PFSK-1 (cell line): ENCODE data around the gene ZNF32.

Source experiments
- FOXP2 ChIP-seq: optimal IDR thresholded peaks from 2 replicates; pipeline ENCODE3; 2011; ENCODE audit warnings: borderline replicate concordance, control low read depth, inconsistent platforms; ENCODE audit not compliant: insufficient read depth; ENCODE audit errors: extremely low read length, extremely low read depth
- POLR2AphosphoS5 ChIP-seq: IDR thresholded peaks from 2 replicates; pipeline ENCODE4 v1.6.1; 2012; ENCODE audit warnings: low read depth, mild to moderate bottlenecking, control low read depth, low read length, moderate library complexity
- SIN3A ChIP-seq: IDR thresholded peaks from 2 replicates; pipeline ENCODE4 v1.6.1; 2012; ENCODE audit warnings: mild to moderate bottlenecking, low read length, moderate library complexity, borderline replicate concordance; ENCODE audit not compliant: insufficient read depth
- TAF1 ChIP-seq: IDR thresholded peaks from 2 replicates; pipeline ENCODE4 v1.6.1; 2012; ENCODE audit warnings: low read length, control low read depth, borderline replicate concordance; ENCODE audit not compliant: insufficient read depth
- TF ChIP-seq, protein P1 (sequence below), 2 experiments: IDR thresholded peaks; 2 replicates each; pipeline versions ENCODE4 v1.6.1 to v1.8.0; 2011 to 2012; ENCODE audit warnings: low read depth in 2 of 2, low read length in 2 of 2, control low read depth in 1 of 2, inconsistent platforms in 1 of 2, mild to moderate bottlenecking in 1 of 2, moderate library complexity in 1 of 2; ENCODE audit not compliant: insufficient read depth in 1 of 2

The ZNF32 gene

DNA sequence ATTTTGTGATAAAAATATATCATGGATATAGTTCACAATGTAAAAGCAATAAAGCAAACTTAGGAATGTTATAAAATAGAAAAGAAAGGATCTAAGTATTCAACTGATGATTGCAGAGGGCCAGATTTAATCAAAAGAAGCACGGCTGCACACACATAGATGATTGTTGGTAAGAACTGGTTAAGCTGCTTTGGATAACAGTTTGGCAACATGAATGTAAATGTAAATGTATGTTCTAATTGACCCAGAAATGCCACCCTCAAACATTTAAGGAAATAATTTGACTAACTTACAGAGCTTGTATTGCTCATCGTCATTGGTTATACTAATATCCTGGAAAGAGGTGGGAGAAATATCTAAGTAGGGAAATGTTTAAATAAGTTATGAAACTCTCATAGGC is 29.3 kb downstream of the ZNF32 start:
- TF ChIP-seq SIN3A = no peak
- no peak for TF ChIP-seq TAF1
- no peak for TF ChIP-seq FOXP2
- no peak for TF ChIP-seq POLR2AphosphoS5
- TF ChIP-seq, protein P1, sequence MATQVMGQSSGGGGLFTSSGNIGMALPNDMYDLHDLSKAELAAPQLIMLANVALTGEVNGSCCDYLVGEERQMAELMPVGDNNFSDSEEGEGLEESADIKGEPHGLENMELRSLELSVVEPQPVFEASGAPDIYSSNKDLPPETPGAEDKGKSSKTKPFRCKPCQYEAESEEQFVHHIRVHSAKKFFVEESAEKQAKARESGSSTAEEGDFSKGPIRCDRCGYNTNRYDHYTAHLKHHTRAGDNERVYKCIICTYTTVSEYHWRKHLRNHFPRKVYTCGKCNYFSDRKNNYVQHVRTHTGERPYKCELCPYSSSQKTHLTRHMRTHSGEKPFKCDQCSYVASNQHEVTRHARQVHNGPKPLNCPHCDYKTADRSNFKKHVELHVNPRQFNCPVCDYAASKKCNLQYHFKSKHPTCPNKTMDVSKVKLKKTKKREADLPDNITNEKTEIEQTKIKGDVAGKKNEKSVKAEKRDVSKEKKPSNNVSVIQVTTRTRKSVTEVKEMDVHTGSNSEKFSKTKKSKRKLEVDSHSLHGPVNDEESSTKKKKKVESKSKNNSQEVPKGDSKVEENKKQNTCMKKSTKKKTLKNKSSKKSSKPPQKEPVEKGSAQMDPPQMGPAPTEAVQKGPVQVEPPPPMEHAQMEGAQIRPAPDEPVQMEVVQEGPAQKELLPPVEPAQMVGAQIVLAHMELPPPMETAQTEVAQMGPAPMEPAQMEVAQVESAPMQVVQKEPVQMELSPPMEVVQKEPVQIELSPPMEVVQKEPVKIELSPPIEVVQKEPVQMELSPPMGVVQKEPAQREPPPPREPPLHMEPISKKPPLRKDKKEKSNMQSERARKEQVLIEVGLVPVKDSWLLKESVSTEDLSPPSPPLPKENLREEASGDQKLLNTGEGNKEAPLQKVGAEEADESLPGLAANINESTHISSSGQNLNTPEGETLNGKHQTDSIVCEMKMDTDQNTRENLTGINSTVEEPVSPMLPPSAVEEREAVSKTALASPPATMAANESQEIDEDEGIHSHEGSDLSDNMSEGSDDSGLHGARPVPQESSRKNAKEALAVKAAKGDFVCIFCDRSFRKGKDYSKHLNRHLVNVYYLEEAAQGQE (IDR thresholded peaks at IDR 0.05; ENCODE audit: insufficient read depth in 1 of 2, low read depth in 2 of 2, low read length in 2 of 2) = no peak

DNA sequence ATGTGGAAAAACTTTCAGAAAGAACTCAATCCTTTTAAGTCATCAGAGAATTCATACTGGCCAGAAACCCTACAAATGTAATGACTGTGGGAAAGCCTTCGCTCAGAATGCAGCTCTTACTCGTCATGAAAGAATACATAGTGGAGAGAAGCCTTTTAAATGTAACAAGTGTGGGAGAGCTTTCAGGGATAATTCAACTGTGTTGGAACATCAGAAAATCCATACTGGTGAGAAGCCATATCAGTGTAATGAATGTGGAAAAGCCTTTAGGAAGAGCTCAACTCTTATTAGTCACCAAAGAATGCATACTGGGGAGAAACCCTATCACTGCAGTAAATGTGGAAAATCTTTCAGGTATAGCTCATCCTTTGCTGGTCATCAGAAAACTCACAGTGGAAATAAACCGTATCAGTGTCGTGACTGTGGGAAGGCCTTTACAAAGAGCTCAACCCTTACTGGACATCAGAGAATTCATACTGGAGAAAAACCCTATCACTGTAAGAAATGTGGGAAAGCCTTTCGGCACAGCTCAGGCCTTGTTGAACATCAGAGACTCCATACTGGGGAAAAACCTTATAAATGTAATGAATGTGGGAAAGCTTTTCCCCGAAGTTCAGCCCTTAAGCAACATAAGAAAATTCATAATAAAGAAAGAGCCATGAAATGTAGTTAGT is 31.8 kb downstream of the ZNF32 start:
- TF ChIP-seq POLR2AphosphoS5 (no peak), FOXP2 (no peak), SIN3A (no peak)

DNA sequence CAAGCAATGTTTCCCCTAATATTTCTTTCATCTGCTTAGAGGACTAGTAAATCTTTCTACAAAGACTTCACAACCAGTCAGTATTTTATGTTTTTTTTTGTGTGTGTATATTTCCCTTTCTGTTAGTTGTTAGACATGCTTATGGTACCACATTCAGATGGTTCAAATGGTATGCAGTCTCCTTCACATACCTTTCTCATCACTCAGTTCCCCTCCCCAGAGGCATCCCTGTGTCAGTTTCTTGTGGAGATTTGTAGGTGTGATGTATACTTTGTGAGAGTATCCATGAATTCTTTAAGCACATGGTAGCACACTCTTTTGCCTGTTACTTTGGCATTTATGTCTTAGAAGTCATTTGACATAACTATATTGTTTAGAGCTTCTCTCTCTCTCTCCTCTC is 38.0 kb downstream of the ZNF32 start:
- TF ChIP-seq, protein P1 (IDR thresholded peaks at IDR 0.05; ENCODE audit: insufficient read depth in 1 of 2, low read depth in 2 of 2, low read length in 2 of 2) = no peak
- no peak for TF ChIP-seq SIN3A
- TF ChIP-seq POLR2AphosphoS5 = no peak
- no peak for TF ChIP-seq TAF1
- no peak for TF ChIP-seq FOXP2

DNA sequence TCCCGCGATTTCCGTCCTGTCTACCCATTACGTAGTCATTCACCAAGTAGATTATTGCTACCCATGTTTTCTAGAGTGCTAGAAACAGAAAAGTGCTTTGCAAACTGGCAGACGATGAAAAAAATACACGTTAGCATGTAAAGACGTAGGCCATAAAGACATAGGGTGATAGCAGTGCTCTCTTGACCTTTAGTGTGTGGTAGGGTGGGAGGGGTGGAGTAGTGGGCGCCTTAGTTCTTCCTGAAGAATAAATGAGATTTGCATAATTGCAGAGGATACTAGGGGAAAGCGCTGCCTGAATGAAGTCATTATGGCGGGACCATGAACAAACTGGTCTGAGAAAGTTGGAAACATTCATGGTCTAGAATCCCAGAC is 41.5 kb downstream of the ZNF32 start:
- TF ChIP-seq, protein P1 (IDR thresholded peaks at IDR 0.05; ENCODE audit: insufficient read depth in 1 of 2, low read depth in 2 of 2, low read length in 2 of 2) = no peak
- no peak for TF ChIP-seq POLR2AphosphoS5
- no peak for TF ChIP-seq SIN3A
- no peak for TF ChIP-seq TAF1
- TF ChIP-seq FOXP2 = no peak

DNA sequence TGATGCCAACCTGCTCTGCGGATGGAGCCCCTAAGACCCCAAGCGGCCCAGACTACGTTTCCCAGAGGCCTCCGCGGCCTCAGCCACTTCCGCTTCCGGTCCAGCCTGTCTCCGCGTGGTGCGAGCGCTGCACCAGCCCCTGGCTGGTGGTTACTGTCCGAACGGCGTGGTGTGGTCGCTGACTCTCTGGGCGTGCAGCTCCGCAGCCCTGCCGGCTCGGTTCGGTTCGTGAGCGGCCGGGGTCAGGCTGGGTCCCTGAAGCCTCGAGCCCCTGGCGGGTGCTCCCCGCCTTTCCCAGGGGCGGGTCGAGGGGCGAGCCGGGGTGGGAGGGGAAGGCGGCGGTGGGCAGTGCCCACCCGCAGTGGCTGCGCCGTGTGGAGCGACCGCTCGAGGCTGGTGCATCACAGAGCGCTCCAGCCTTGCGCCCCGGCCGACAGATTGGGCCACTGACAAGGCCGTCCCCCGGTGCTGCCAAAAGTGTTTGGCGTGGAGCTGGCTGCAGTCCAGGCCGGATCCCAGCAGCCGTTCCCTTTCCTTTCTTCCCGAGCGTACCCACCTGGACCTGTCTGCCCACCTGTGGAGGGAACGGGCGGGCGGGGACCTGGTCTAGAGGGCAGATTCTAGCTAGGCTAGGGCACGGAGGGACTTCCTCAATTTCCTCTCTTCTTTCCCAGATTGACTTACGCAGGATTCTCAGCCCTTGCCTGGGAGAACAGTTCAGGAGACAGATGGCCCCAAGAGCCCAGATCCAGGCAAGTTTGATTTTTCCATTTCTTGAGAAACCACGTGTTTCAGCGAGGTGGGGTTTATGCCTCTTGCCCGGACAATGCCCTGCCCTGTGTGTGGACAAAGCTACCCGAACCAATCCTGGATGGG is 42.1 kb downstream of the ZNF32 start, which contains the start of gene ZNF485:
ZNF485 (plus strand) TSS at position 116 of the 876 bp plus-strand sequence; CDS start at position 729, 613 bp downstream.
- no peak for TF ChIP-seq SIN3A
- peak; percentile 80 for TF ChIP-seq POLR2AphosphoS5
- peak; percentile 9 for TF ChIP-seq FOXP2
- peak; percentile 84; the same call in 1 of the 2 replicates for TF ChIP-seq TAF1
- TF ChIP-seq, protein P1 (IDR thresholded peaks at IDR 0.05; ENCODE audit: insufficient read depth in 1 of 2, low read depth in 2 of 2, low read length in 2 of 2) = no peak
